ENCODE results near the gene CLCNKA.

GRCh38 chr1:16072616-16073484 is 51.0 kb downstream of the CLCNKA start:
- TF ChIP-seq CTCF (conservative IDR thresholded peaks at IDR 0.05; ENCODE audit: low read length) (0 out of 2 replicates have a peak, but pooled peaks have one; percentile 11), EZH2phosphoT487 (IDR thresholded peaks at IDR 0.05; ENCODE audit: borderline replicate concordance, low read depth, low read length) (no peak)
